Cerebellar nuclear complex (tissue), 1 donor: ENCODE data around the gene ME1.
"Not testable (repeated sequence)": the region's sequence is repeated elsewhere in the genome, so short reads cannot be mapped to it uniquely, and the experiment has no call there.

Experiments used
- DNase-seq, 2 experiments: peaks; one replicate each; lab custom pipeline; 2025; lab: John Stamatoyannopoulos, UW

The ME1 gene

DNA sequence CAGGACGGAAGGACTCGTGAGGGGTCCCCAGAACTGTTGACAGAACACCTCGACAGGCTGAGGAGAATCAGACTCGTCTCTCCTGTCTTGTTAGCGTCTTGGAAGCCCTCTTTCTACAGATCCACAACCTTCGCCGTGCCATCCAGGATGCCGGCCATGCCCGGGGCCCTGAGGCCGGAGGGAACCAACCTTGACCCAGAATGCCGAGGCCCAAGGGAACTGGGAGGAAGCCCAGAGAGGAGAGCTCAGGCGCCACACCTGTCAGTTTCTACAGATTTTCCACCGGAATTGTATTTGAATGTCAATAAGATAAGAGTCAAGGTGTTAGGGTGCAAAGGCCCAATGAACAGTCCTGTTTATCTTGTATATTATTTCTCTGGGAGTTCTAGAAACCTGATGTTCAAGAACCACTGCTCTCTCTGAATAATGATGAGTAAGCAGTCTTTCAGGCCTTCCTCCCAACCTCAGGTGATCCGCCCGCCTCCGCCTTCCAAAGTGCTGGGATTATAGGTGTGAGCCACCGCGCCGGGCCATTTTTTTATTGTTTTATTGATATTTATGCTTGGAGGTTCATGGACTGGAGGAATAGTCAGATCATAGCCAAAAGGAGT lies 799 bp upstream of the ME1 start:
- DNase-seq, result no peak

DNA sequence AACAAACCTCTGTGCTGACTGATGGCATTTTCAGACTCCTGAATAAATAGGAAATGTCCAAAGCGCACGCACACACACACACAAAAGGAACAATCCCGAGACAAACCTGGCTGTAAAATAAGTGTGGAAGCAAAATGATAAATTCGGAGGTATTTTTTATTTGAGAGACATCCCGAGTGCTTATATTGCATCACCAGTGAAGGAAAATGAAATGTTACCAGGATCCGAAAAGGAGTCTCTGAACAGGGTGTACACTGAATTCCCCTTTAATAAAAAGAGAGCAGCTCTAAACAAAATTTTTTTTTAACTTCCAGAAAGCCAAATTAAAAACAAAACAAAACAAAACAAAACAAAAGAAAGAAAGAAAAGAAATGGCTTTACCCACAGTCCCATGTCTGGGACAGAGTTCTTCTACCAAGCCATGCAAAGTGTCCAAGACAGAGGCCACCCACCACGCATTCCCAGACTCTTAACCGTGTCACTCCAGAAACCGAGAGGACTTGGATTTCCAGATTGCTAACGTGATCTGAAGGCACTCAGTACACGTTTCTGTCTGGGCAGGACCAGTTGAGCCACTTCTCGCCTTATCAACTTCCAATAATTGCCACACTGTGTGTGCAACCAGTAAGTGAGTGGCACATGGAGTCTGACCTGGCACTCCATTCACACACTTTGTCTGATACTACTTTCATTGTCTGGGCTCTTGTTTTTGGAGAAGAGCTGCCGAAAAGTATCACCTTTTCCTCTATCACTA lies 817 bp downstream of the ME1 start:
- peak in 1 of 2 experiments; percentile 11 for DNase-seq

DNA sequence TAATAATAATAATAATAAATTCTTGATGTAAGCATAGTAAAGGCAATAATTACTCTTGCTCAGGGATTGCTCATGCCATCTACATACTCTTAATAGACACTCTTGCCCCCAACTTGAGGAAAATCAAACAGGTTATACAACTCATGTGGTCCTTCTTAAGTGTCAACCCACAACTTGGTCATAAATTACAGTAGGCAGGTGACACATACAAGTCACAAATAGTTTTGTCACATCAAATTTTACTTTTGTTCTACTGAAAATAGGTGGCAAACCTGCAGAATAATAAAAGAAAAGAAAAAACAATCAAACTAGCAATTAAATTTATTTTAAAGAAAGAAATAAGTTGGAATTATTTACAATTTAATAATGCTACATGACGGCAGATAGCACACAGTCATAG lies 1.6 kb downstream of the ME1 start:
- no peak for DNase-seq

DNA sequence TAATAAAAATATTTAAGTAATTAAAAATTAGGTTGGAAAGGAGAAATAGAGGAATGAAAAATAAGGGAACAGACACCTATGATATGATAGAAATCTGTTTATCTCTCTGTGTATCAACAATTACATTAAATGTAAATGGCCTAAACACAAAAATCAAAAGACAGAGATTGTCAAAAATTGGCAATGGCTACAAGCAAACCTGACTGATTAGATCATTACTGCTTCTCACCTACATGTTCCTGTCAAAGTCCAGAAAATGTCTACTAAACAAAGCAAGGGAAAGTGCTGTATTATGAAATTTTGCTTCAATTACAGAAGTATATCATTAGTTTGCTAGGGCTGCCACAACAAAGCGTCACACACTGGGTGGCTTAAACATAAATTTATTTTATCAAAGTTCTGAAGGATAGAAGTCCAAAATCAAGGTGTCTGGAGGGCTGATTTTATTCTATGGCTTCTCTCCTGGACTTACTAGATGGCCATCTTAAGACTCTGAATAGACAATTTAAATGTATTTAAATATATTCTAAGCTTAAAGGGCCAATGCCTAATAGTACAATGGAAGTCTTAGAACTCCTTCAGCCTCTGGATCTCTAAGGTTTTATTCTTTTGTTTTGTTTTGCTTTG lies 6.3 kb downstream of the ME1 start:
- no peak for DNase-seq

DNA sequence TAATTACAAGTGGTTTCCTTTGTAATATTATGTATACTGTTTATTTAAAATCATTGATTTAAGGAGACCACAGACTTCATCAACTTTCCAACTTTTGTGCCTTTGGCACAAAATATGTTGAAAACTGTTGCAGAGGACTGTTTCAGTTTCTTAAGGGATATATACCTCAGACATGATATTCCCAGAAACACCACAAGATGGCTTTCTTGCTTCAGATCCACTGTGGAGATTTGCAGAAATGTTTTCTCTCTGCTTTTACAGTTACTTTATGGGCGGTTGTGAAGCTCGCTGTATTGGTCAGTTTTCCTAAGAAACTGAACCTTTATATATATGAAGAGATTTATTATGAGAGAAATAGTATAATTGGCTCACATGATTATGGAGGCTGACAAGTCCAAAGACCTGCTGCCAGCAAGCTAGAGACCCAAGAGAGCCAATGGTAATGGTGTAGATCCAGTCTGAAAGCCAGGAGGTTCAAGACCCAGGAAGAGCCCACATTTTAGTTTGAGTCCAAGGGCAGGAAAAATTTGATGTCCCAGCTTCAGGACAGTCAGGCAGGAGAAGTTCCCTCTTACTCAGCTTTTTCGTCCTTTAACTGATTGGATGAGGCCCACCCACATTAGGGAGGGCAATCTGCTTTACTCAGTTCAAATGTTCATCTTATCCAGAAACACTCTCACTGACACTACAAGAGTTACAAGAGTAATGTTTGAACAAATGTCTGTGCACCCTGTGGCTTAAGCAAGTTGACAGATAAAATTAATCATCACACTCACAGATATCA lies 12.8 kb downstream of the ME1 start:
- DNase-seq, result no peak

DNA sequence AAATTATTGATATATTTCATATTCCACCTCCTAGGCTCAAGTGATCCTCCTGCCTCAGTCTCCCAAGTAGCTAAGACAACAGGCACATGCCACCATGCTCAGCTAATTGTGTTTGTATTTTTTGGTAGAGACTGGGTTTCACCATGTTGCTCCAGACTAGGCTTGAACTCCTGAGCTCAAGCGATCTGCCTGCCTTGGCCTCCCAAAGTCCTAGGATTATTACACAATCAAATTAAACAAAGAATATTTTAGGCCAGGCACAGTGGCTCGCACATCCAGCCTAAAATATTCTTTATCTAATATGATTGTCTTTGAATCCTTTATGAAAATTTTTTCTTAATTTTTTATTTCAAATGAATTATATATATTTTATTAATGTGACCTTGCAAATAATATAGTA lies 17.8 kb downstream of the ME1 start:
- no peak for DNase-seq

DNA sequence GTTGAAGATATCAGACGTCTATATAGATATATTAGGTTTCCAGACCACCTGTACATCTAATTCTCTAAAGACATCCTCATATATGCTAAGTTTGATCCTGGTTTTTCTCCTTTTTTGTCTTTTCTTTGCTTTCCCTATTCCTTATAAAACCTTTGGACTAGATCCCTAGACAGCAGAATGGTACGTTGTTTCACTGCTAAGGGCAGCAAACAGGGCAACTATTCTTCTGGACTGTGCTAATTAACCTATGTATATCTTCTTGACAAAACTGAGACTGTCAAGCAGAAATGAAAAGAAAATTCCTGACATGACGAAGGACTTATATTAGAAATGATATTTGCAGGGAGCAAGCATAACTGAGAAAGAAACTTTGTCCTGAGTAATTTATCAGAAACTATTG lies 19.1 kb downstream of the ME1 start:
- no peak for DNase-seq

DNA sequence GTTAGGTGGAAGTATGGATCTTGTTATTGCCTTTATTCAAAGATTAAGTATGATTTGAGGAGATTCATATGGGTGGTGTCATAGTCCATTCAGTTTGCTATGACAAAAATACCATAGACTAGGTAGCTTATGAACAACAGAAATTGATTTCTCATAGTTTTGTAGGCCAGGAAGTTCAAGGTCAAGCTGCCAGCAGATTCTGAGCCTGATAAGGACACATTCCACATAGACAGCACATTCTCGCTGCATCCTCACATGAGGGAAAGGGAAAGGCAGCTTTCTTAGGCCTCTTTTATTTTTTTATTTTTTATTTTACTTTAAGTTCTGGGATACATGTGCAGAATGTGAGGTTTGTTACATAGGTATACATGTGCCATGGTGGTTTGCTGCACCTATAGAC lies 27.7 kb downstream of the ME1 start:
- DNase-seq, result no peak

DNA sequence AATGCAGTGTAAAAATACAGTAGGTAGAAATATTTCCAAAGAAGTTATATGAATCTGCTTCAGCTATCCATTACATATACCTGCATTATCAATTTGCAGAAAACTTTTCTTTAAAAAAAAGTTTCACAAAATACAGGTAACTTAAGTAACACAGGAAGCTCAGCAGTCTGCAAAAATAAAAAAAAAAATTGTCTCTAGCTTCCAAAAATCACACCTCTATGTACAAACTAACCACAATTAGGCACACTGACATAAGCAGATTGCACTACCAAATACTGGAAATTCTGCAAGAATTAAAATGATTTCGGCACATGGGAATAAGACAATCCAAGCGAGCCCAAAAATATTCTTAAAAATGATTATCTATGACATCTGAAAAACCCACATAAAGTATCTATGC lies 41.2 kb downstream of the ME1 start:
- no peak for DNase-seq

DNA sequence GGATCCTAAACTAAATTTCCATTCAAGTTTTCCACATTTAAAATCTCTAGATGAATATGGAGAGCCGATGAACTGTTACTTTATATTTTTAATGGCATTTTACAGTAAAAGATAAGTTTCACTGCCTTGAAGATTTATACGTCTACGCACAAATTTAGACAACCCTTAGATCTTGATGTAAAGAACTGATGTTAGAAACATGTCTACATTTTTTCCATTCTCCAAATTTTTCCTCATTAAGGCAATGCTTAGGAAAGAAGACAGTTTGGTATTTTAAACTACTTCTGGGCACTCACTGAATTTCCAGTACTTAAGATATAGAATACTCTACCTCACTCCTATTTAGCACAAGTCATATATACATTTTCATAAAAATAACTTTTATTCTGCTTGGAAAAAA lies 45.4 kb downstream of the ME1 start:
- no peak for DNase-seq

DNA sequence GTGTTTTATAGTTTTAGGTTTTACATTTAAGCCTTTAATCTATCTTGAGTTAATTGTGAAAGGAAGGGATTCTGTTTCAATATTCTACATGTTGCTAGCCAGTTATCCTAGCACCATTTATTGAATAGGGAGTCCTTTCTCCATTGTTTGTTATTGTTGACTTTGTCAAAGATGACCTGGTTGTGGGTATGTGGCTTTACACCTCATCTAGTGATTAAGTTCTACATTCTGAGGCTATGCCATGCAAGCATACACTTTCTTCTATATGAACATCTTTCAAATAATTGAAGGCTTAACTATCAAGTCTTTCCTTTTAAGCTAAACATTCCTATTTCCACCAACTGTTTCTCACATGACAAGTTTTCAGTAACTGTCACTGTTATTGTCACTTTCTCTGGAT lies 46.1 kb downstream of the ME1 start:
- DNase-seq, result no peak

DNA sequence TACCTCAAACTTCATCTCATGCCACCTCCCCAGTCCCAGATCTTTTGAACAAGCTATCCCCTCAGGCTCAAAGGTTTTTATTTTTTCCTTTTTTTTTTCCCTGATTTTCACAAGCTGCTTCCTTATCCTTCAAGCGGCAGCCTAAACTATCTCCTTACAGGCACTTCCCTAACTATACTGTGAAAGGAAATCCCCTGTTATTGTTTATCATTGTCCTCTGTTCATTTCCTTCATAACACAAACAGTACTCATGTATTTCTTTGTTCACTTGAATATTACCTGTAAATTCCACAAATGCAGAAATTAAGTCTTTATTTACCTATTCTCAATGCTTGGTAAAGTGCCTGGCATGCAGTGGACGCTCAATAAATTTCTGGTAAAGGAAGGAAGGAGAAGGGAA lies 48.9 kb downstream of the ME1 start:
- DNase-seq, result no peak

DNA sequence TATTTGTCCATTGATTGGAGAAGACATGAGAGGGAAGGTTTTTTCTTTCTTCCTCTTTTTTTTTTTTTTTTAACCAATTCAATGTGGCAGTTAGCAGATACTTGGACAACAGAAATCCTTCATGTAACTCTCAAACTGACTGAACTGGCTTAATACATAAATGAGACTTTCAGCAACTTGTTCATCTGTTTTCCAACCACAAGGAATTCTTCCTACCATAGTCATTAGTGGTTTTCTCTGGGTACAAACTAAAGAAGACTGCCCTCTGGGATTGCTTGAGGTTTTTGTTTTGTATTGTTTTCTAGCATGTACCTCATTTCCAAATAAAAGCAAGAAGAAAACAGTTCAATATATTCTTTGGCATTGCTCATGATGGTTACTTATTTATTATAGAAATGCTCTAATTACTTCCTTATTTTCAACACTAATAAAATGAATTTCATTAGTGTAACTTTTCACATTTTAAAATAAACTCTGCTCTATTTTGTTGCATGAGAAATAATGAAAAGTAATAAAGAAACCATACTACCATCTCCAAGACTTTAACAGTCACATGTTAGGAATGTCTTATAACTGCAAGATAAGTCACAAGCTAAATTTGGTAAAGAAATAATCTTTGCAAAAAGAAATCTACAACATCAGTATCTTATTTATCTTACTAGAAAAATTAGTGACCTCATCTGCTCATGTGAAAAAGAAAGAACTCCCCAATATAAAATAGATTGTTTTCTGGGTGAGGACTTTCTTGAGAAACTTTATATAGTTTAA lies 52.0 kb downstream of the ME1 start:
- no peak for DNase-seq

DNA sequence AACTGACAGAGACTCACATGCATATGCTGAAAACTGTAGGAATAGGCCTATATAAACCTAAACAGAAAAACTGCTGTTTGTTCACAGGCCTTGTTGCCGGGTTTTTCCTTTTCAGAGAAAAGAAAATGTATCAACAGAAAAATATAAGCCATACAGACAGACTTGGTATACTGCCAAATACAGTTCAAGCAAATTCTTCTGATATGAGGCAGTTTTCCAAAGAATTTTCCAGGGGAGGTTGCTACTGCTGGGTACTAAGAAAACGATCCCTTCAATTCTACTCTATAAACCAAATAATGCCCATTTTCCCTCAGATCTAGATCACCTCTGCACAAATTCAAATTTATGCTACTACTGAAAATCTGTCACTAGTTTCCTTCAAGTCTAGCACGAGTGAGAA lies 59.4 kb downstream of the ME1 start:
- DNase-seq, result no peak

DNA sequence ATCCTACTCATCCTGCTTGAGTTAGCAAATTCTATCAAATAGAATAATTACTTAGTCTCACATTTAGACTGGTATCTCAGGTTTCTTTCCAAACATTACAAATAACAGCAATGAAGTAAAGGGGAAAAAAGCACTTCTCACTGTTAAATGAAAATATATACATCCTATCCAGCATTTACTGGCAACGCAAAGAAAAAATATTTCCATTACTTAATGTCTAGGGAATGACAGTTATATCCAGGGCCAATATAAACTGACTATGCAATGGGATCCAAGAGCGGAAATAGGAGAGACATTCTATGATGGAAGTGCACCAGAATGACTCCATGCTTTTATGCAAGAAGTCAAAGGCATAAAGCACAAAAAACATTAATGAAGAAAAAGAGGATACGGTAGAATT lies 60.3 kb downstream of the ME1 start:
- DNase-seq, result no peak

DNA sequence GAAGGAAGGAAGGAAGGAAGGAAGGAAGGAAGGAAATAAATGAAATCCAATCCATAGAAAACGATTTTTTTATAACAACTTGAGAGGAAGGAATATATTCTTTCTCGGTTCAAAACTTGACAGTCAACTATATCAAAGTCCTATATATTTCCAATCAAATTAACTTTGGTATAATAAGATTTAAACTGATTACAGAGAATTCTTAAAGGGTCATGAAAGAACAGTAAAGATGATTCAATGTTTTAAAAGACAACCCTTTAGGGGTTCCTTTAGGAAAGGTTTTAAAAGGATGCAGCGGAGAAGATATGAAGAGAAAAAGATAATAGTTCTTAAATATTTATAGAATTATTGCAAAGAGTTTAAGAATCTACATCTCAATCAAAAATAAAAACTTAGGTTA lies 61.2 kb downstream of the ME1 start:
- DNase-seq, result no peak

DNA sequence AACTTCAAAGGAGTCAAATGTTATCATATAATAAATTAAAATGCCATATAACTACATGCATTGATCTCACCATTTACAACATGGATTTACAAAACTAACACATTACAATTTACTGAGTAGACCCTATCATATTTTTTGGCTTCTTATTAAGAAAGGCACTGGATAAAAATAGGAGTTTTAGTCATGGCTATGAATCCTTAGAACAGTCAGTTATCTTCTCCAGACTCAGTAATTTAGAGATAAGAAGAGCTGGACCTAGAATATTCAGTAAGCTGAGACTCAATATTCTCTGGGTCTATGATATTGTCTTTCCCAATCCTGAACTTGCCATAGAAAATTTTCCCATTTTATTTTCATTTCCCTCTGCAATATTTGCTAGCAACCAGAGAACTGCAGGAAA lies 62.3 kb downstream of the ME1 start:
- DNase-seq, result no peak

DNA sequence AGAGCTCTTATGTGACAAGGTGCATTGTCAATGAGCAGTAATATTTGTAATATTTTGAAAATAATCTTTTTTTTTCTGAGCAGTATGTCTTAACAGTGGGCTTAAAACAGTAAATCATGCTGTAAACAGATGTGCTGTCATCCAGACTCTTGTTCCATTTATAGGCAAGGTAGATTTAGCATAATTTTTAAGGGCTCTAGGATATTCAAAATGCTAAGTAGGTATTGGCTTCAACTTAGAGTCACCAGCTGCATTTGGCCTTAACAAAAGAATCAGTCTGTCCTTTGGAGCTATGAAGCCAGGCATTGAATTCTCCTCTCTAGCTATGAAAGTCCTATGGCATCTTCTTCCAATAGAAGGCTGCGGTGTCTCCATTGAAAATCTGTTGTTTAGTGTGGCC lies 63.7 kb downstream of the ME1 start:
- no peak for DNase-seq

DNA sequence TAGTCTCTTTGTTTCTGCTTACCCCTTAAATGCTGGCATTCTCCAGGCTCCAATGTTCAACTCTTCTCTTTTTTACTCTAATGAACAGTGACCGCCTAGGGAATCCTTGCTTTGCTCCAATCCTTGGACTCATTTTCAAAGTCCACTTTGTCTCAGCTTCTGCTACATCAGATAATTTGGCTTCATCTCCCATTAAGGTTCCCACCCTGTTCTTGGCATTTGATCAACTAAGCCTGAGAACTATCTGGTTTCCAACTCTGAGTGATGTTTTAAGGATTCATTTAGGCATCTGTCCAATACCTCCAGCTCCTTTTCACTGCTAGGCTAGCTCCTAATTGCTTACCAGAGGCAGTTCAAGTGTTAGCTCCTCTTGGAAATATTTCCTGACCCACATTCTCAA lies 64.9 kb downstream of the ME1 start:
- DNase-seq, result no peak

DNA sequence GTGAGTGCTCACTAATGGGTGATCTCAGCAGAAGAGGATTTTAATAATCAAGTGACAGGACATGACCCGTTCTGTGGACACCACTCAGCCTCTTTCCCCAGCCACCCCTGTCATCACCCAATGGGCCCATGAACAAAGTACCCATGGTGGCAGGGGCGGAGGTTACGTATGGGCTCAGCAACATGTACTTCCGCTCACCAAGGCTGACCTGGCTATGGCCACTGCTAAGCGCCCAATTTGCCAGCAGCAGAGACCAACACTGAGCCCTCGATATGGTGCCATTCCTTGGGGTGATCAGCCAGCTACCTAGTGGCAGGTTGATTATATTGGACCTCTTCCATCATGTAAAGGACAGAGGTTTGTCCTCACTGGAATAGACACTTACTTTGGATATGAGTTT lies 68.5 kb downstream of the ME1 start:
- DNase-seq, result not testable (repeated sequence)

DNA sequence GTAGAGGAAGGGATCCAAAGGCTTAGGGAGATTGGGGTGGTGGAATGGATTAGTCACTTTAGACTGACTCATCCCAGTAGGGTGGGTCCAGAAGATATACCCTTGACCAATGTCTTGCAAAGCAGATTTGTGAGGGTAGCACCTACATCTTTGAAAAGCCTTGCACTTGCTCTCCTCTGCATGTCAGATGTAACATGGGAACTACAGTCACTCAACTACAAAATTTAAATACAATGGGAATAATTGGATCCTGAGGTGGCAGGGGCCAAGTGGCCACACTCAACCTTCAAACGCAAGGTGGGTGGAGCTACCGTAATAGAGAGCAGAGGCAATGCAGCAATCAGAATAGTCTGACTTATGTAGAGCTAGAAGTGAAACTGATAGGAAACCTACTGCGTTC lies 71.2 kb downstream of the ME1 start:
- DNase-seq, result no peak

DNA sequence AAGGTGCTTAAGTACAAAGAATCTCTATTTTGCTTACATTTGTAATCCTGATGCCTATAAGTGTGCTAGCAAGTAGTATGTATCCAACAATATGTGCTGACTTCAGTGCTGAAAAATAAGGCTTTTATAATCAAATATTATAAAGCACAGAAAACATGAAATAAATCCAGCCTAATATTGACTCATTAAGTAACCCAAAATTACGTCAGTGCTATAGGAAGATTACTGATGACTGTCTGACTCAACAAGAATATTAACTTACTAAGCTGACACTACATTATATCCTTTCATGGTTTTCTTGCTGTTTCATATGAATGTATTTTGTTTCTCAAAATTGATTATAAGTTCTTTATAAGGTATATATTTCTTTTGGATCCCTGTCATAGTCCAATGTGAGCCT lies 76.1 kb downstream of the ME1 start:
- DNase-seq, result no peak
